ENCODE data around the gene NBL1.

Gene NBL1

GRCh38 chr1:19696820-19697219 lies 52.7 kb downstream of the NBL1 start:
- no peak for DNase-seq (ENCODE audit: low read depth in 2 of 2)

- DNase-seq (ENCODE audit: low read depth in 2 of 2): no peak
Observed at GRCh38 chr1:19698181-19698580, 54.1 kb downstream of the NBL1 start.

- no peak for DNase-seq (ENCODE audit: low read depth in 2 of 2)
Observed at GRCh38 chr1:19700079-19700777, 56.1 kb downstream of the NBL1 start.

GRCh38 chr1:19703280-19703679 lies 59.2 kb downstream of the NBL1 start:
- no peak for DNase-seq (ENCODE audit: low read depth in 2 of 2)

GRCh38 chr1:19704247-19705113 lies 60.4 kb downstream of the NBL1 start:
- DNase-seq (ENCODE audit: low read depth in 2 of 2): peak; percentile 14 to 21

- no peak for DNase-seq (ENCODE audit: low read depth in 2 of 2)
Observed at GRCh38 chr1:19705464-19705863, 61.4 kb downstream of the NBL1 start.

DNA sequence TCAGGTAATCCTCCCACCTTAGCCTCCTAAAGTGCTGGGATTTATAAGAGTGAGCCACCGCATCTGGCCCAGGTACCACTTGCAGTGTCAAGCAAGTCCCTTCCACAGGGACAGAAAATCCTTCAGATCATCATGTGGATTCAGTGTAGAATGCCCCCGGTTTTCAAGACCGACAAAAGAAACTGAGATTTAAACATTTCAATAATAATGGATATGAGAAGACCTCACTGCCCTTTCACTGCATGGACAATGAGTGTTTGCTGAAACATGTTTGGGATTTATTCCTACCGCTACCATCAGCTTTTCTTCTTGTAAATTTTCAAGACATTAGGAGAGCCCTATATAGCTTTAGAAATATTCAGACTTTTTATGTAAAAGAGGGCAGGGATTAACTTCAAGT lies 62.0 kb downstream of the NBL1 start:
- DNase-seq (ENCODE audit: low read depth in 2 of 2): no peak

Measured in stimulated activated CD8-positive, alpha-beta memory T cell treated with anti-CD3 and anti-CD28 coated beads, Interleukin-2, amount 100 ng/mL, for 1 hour (primary cell).